Measurements from ENCODE around the gene LLGL1.

Gene LLGL1

GRCh38 chr17:18229771-18230170, 4.3 kb downstream of the LLGL1 start:
- DNase-seq (ENCODE audit: low read depth in 3 of 3), result no peak

DNA sequence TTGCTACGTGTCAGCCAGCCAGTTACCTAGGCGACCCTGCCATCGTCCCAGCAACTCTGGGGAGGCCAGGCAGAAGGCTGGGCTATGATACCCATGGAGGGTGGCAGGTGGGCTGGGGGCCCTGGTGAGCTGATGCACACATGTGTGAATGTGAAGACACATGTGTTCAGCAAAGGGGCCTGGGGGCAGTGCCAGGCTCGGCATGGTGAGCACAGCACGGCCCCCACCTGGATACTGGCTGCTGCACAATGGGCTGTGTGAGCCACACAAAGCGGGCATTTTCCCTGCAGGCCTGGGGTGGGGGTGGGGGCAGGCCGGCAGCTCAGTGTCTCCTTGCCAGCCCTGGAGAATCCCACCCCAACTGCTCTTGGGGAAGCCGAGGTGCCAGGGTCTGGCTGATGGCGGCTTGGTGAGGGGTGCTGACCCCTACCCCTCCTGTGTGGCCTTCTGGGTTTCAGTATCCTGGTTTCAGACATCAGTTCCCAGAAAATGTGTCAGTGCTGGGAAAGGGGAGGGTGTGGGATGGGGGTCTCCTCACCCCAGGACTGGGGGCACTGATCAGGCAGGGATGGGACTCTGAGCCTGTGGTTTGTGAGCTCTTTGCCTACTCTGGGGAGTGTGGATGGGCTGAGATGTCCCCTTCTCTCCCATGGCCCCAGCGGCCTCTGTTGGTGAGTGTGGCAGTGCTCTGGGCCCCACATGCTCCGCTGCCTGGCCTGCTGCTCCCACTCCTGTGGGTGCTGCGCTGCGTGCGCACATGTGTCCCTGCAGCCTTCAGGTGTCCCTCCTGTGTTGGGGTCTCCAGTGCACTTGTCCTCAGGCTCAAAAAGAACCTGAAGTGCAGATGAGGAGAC, 5.1 kb downstream of the LLGL1 start:
- DNase-seq (ENCODE audit: low read depth in 3 of 3), result no peak

- no peak for DNase-seq (ENCODE audit: low read depth in 3 of 3)
Measured at GRCh38 chr17:18231164-18231563, 5.7 kb downstream of the LLGL1 start.

GRCh38 chr17:18233803-18234518, 8.5 kb downstream of the LLGL1 start:
- DNase-seq (ENCODE audit: low read depth in 3 of 3), result no peak

DNA sequence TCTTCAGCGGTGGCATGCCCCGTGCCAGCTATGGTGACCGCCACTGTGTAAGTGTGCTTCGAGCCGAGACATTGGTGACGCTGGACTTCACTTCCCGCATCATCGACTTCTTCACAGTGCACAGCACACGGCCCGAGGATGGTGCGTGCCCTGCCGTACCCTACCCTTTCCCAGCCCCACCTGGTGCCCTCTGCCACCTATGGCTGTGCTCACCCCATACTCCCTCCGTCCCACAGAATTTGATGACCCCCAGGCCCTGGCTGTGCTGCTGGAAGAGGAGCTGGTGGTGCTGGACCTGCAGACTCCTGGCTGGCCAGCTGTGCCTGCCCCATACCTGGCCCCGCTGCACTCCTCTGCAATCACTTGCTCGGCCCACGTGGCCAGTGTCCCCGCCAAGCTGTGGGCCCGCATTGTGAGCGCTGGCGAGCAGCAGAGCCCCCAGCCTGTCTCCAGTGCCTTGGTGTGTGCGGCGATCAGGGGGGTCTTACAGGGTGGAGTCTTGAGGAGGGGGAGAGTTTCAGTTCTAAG, 9.5 kb downstream of the LLGL1 start:
- no peak for DNase-seq (ENCODE audit: low read depth in 3 of 3)

GRCh38 chr17:18235743-18236256, 10.4 kb downstream of the LLGL1 start:
- DNase-seq (ENCODE audit: low read depth in 3 of 3), result no peak

- DNase-seq (ENCODE audit: low read depth in 3 of 3), result no peak
Measured at GRCh38 chr17:18236494-18236893, 11.1 kb downstream of the LLGL1 start.

DNA sequence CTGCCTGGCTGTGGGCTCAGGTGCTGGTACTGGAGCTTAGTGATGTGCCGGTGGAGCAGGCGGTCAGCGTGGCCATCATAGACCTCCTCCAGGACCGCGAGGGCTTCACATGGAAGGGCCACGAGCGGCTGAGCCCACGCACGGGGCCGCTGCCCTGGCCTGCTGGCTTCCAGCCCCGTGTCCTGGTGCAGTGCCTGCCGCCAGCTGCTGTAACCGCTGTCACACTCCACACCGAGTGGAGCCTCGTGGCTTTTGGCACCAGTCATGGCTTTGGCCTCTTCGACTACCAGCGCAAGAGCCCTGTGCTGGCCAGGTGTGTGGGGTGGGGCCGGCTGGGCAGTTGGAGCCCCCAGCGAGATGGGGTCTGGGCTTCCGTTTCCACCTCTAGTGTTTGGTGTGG, 12.0 kb downstream of the LLGL1 start:
- DNase-seq (ENCODE audit: low read depth in 3 of 3), result no peak

DNA sequence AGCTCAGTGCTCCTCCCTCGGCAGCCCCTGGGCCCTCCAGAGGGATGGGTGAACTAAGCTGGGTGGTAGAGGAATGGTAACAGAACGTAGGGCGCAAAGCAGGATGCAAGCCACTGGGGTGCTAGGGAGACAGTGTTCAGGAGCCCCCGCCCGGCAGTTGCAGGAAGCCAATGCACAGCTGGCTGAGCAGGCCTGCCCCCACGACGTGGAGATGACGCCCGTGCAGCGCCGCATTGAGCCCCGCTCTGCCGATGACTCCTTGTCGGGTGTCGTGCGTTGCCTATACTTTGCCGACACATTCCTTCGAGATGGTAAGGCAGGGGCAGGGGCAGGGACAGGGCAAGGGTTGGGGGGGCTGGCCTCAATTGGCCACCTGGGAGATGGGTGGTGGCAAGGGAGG, 12.9 kb downstream of the LLGL1 start:
- DNase-seq (ENCODE audit: low read depth in 3 of 3), result no peak

DNA sequence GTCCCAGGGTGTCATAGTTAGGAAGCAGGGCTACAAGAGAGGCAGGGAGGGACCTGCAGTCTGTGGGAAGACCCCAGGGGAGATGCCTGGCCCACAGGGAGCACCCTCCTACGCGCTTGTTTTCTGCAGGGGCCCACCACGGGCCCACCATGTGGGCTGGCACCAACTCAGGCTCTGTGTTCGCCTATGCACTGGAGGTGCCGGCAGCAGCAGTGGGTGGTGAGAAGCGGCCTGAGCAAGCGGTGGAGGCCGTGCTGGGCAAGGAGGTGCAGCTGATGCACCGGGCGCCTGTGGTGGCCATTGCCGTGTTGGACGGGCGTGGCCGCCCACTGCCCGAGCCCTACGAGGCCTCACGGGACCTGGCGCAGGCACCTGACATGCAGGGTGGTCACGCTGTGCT, 15.0 kb downstream of the LLGL1 start:
- DNase-seq (ENCODE audit: low read depth in 3 of 3), result no peak

DNA sequence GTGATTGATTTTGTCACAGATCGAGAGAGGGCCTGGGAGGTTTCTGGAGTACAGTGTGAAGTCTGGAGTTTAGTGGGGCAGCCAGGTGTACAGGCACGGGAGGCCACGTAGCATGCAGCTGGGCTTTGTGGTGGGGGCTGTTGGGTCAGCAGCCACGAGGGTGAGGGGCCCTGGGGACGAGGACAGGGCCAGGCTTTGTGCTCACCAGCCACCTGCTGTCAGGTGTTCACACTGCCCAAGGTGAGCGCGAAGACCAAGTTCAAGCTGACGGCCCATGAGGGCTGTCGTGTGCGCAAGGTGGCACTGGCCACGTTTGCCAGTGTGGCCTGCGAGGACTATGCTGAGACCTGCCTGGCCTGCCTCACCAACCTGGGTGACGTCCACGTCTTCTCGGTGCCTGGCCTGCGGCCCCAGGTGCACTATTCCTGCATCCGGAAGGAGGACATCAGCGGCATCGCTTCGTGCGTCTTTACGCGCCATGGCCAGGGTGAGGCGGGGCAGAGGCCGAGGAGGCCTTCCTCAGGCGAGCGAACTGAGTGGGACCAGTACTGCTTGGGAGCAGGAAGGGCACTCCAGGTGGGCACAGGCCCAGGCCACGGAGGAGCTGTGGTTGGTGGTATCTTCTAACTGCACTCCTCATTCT, 15.9 kb downstream of the LLGL1 start:
- DNase-seq (ENCODE audit: low read depth in 3 of 3), result no peak

- no peak for DNase-seq (ENCODE audit: low read depth in 3 of 3)
Measured at GRCh38 chr17:18245038-18245776, 19.8 kb downstream of the LLGL1 start.

DNA sequence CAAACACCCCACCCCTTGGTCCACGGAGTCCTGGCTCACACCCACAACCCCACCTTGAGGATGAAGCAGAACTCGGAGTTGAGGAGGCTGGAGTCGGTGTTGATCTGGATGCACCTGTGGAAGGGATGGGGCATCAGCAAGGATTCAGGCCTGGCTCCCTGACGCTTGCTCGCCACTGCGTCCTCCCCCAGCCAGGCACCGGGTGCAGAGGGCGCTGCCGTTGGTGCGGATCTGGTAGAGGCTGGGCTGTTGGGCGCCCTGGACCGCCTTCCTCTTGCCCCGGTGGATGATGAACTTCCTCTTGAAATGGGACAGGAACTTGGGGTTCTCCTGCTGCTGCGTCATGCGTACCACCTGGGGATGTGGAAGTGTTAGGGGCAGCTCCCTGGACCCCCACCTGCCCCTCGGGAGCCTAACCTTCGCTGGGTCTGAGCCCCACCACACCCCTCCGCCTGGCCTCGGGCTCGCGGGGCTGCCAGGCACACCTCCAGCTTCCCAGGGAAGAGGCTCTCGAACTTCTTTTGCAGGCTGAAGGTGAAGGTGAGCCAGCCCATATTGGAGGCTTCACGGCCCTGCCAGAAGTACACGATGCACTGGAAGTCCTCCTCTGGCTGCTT, 20.8 kb downstream of the LLGL1 start:
- DNase-seq (ENCODE audit: low read depth in 3 of 3), result no peak

DNA sequence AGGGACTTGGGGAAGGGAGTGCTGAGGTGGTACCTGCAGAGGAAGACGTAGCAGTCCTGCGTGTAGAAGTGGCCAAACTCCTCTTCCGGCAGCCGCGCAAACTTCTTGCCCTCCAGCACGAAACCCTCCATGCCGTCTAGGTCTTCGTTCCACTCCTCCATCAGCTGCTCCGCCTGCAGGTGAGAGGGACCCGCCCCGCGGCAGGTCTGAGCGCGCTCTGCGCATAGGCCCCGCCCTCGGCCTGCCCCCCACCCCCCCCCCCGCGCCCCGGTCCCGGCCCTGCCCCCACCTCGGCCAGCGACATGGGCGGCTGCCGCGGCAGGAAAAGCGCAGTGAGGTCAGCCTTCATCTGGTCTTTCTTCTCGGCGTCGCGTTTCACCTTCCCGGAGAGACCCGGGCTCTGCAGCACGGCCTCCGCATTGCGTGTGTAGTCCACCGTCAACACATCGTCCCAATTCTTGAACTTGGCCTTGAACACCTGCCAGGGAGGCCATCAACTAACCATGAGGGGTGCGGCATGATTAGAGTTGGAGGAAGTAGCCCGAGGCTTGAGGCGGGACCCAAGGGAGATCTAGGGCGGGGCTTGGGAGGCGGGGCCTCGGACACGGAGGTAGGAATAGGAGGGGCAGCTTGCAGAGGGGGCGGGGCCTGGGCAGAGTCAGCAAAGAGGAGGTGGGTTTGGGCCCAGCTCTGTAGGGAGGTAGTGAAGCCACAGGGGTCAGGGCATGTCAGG, 21.6 kb downstream of the LLGL1 start:
- DNase-seq (ENCODE audit: low read depth in 3 of 3), result peak in 1 of 3 experiments; percentile 20

DNA sequence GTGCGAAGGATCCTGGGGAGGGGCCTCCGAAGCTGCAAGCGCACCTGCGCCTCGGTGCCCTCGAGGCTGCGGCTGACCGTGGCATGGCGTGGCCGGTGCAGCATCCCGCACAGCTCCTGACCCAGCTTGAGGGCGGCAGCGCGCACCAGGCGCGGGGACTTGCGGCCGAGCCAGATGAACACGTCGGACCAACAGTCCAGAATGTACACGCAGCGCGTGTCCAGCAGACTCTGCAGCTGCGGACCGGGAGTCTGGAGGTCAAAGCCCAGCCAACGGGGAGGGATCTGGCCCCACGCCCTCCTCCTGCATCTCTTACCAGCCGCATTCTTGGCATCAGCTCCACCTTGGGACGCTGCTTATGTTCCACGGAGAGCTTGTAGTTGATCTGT, 22.2 kb downstream of the LLGL1 start:
- DNase-seq (ENCODE audit: low read depth in 3 of 3), result no peak

GRCh38 chr17:18248300-18248731, 22.9 kb downstream of the LLGL1 start:
- DNase-seq (ENCODE audit: low read depth in 3 of 3), result peak; percentile 28 to 40 (median 32)

DNA sequence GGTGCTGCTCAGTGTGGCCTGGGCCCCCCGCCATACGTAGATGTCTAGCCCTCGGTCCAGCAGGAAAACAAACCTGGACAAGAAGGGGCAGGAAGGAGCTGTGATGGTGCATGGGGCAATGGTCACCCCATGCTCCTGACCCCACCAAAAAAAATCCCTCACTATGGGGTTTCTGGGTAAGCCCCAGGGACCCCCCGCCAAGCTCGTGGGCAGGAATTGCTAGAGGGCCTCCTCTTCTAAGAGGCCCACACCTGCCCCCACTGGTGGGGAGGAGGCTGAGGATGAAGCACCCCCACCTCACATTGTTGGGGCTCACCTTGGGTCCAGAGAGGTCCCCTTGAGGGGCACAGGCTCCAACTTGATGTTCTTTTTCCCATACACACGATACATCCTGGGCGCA, 23.4 kb downstream of the LLGL1 start:
- DNase-seq (ENCODE audit: low read depth in 3 of 3), result no peak

- DNase-seq (ENCODE audit: low read depth in 3 of 3), result no peak
Measured at GRCh38 chr17:18250259-18250658, 24.8 kb downstream of the LLGL1 start.

DNA sequence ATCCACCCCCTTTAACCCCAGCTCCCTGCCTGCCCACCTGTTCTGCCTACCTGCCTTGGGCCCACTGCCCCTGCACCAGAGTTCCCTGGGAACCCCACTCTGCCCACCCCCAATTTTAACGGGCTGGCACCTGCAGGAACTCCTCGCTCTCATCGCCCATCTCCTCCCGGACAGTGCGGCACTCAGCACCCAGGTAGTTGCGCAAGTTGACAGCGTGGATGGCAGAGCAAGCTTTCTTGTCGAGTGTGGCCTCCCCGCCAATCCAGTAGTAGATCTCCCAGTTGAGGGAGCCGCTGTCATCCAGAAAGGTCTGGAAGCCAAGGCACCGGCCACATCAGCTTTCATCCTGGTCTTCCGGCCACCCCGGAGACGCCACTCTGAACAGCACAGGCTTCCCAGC, 25.3 kb downstream of the LLGL1 start:
- no peak for DNase-seq (ENCODE audit: low read depth in 3 of 3)

DNA sequence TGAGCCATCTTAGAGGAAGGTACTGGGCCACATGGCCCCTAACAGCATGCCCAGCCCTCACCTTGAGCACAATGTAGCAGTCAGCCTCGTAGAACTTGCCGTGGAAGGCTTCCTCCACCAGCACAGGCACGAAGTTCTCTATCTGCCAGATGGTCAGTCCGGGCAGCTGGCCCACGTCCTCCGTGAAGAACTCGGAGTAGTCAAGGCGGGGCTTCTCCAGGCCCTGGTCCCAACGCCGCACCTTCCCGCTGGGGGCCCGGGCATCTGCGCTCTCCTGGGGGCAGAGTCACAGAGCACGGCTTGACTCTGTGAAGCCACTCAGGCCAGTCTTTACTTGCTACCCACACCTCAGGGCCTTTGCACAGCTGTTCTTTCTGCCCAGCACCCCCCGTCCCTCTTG, 25.8 kb downstream of the LLGL1 start:
- no peak for DNase-seq (ENCODE audit: low read depth in 3 of 3)

Data from stimulated activated CD4-positive, alpha-beta T cell treated with anti-CD3 and anti-CD28 coated beads, TNF-alpha, amount 100 ng/mL, for 4 hours (primary cell).